ENCODE data around the gene PPIL4. TPM values are rescaled to one million over a fixed set of nuclear protein-coding genes. Genes with fewer than 3 reads are reported as not detected.
"Not testable (repeated sequence)": the region's sequence is repeated elsewhere in the genome, so short reads cannot be mapped to it uniquely, and the experiment has no call there.

The PPIL4 gene
- total and polyA plus RNA-seq, 2 experiments from 2014 or later: 35.1 to 47.3 TPM

- TF ChIP-seq EZH2 (IDR thresholded peaks at IDR 0.05; ENCODE audit: low read depth, unreplicated experiment) (no peak), JUNB (IDR thresholded peaks at IDR 0.05; ENCODE audit: unreplicated experiment) (no peak), ZNF114 (CRISPR knock-in tag; IDR thresholded peaks at IDR 0.05) (no peak)
Measured at GRCh38 chr6:149497365-149497764, 48.5 kb downstream of the PPIL4 start (continued).

- H3K9me2 ChIP-seq (ENCODE audit: insufficient read depth); H3K4me3 ChIP-seq; H3K4me2 ChIP-seq; H3K36me3 Mint-ChIP-seq (ENCODE audit: low read depth); H3K27me3 ChIP-seq (ENCODE audit: insufficient read depth); H3K79me2 ChIP-seq (replicated peaks; ENCODE audit: insufficient read depth); H2AFZ ChIP-seq; H3K4me3 Mint-ChIP-seq; H3K36me3 ChIP-seq (ENCODE audit: insufficient read depth); H3K4me1 Mint-ChIP-seq; H3K9me3 Mint-ChIP-seq; H3F3A ChIP-seq (replicated peaks; ENCODE audit: low read depth); DNase-seq (ENCODE audit: low spot score); H4K20me1 ChIP-seq (replicated peaks; ENCODE audit: insufficient read depth); H3K27ac ChIP-seq (ENCODE audit: low read depth); ATAC-seq; H3K27me3 Mint-ChIP-seq (ENCODE audit: insufficient read depth, low read depth, poor library complexity); H3K4me1 ChIP-seq (ENCODE audit: insufficient read depth): not testable (repeated sequence)
- H3K27ac Mint-ChIP-seq: peak overlapping the region; percentile 31; the same call in 1 of the 2 replicates
Measured at GRCh38 chr6:149496597-149496996, 49.2 kb downstream of the PPIL4 start.

DNA sequence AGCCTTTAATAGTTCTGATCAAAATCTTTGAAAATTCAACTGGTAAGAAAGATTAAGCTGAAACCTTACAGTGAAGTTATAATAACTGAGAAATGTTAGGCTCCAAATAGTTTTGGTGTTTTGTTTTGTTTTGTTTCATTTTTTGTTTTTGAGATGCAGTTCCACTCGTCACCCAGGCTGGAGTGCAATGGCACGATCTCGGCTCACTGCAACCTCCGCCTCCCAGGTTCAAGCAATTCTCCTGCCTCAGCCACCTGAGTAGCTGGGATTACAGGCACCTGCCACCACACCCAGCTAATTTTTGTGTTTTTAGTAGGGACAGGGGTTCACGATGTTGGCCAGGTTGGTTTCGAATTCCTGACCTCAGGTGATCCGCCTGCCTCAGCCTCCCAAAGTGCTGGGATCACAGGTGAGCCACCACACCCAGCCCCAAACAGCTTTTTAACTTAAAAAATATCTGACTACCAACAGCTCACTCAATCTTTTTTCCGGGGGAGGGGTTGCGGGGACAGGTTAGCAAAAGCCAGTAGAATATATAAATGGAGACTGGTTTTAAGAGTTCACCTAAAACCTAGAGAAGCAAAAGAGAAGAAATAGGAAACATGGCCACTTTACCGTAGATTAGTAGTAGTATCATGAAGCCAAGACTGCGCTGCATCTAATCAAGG, 50.4 kb downstream of the PPIL4 start:
- not testable (repeated sequence) for H3K79me2 ChIP-seq (replicated peaks; ENCODE audit: insufficient read depth); H3K4me1 ChIP-seq (ENCODE audit: insufficient read depth); H3K4me3 Mint-ChIP-seq; H3K27me3 ChIP-seq (ENCODE audit: insufficient read depth); H3K9me3 Mint-ChIP-seq; H3K4me2 ChIP-seq; H2AFZ ChIP-seq; H3K36me3 Mint-ChIP-seq (ENCODE audit: low read depth); H3K27ac ChIP-seq (ENCODE audit: low read depth); DNase-seq (ENCODE audit: low spot score); H3K4me1 Mint-ChIP-seq; H3F3A ChIP-seq (replicated peaks; ENCODE audit: low read depth); H3K27me3 Mint-ChIP-seq (ENCODE audit: insufficient read depth, low read depth, poor library complexity); H3K4me3 ChIP-seq; H4K20me1 ChIP-seq (replicated peaks; ENCODE audit: insufficient read depth); H3K27ac Mint-ChIP-seq; H3K36me3 ChIP-seq (ENCODE audit: insufficient read depth); ATAC-seq; H3K9me2 ChIP-seq (ENCODE audit: insufficient read depth)

DNA sequence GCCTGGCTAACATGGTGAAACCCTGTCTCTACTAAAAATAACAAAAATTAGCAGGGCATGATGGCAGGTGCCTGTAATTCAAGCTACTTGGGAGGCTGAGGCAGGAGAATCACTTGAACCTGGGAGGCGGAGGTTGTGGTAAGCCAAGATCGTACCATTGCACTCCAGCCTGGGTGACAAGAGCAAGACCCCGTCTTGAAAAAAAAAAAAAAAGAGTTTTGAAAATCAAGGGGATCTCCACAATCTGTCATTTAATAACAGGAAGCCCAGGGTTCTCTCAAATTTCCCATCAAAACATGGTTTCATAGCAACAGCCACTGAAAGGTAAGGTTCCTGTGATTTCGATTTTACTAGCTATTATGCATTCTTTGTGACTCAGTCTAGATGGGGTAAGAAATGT, 51.0 kb downstream of the PPIL4 start:
- not testable (repeated sequence) for H3F3A ChIP-seq (replicated peaks; ENCODE audit: low read depth); H3K4me1 ChIP-seq (ENCODE audit: insufficient read depth); H3K27ac ChIP-seq (ENCODE audit: low read depth); H3K27me3 Mint-ChIP-seq (ENCODE audit: insufficient read depth, low read depth, poor library complexity); H3K9me2 ChIP-seq (ENCODE audit: insufficient read depth); H3K27ac Mint-ChIP-seq; H4K20me1 ChIP-seq (replicated peaks; ENCODE audit: insufficient read depth); H3K36me3 ChIP-seq (ENCODE audit: insufficient read depth); DNase-seq (ENCODE audit: low spot score); H3K79me2 ChIP-seq (replicated peaks; ENCODE audit: insufficient read depth); H3K27me3 ChIP-seq (ENCODE audit: insufficient read depth); H3K36me3 Mint-ChIP-seq (ENCODE audit: low read depth); H2AFZ ChIP-seq; H3K9me3 Mint-ChIP-seq; H3K4me1 Mint-ChIP-seq; ATAC-seq; H3K4me2 ChIP-seq; H3K4me3 Mint-ChIP-seq; H3K4me3 ChIP-seq

Measured in GM23338 (cell line).